Putamen (tissue), 1 donor: ENCODE results near the gene KCP.

Experiments
- DNase-seq: peaks from one replicate; pipeline ENCODE4 v3.0.0-alpha.2; 2016; ENCODE audit warnings: low spot score

Gene KCP

DNA sequence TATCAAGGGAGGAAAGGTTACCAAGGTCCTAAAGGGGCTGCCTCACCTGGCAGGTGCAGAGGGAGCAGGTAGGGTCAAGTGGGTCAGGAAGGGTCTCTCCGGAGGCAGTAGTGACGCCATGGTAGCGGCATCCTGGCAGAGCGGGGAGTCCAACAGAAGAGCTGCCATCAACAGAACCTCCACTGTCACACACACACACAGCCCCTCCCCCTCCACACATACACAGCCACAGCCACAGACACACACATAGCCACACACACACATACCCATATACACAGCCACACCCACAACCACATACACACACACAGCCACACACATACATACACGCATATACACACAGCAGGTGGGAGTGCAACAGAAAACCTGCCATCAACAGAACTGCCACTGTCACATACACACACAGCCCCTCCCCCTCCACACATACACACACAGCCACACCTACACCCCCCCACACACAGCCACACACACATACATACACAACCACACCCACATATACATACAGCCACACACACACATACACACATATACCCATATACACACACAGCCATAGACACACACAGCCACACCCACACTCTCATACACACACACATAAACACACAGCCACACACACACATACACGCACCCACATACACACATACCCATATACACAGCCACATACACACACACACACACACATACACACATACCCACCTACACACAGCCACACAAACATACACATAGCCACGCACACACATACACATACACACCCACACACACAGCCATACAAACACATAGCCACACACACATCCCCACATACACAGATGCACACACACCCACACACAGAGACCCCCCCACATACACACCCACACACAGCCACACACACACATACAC is 23.1 kb downstream of the KCP start:
- no peak for DNase-seq

GRCh38 chr7:128886391-128887168 is 23.9 kb downstream of the KCP start:
- no peak for DNase-seq

DNA sequence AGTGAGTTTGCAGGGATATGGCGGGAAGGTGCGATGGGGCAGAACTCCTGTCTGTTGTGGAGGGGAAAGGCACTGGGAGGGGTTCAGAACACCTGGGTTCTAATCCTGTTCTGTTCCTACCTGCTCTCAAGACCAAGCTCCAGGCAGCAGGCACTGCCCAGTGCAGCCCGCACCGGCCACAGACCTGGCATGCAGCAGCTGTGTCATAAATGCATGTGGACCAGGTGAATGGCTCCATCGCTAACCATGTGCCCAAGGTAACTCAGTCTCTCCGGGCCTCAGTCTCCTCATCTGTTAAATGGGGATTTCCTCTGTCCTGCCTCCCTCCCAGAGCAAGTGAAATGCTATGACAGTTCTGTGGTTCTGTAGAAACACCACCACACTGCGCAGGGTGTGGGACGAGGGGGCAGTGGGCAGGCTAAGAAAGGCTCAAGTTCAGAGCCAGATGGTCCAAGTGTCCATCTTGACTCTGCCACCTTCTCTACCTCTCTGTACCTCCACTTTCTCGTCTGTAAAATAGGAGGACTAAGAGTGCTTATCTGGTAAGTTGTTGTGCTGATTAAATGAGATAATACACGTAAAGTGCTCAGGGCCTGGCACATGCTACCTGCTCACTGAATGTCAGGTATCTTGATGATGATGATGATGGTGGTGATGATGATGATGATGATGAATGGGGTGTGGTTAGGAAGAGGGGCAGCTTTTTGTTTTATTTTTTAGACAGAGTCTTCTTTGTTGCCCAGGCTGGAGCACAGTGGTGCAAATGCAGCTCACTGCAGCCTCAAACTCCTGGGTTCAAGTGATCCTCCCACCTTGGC is 24.9 kb downstream of the KCP start:
- DNase-seq, result no peak

GRCh38 chr7:128884561-128885369 is 25.7 kb downstream of the KCP start:
- no peak for DNase-seq

DNA sequence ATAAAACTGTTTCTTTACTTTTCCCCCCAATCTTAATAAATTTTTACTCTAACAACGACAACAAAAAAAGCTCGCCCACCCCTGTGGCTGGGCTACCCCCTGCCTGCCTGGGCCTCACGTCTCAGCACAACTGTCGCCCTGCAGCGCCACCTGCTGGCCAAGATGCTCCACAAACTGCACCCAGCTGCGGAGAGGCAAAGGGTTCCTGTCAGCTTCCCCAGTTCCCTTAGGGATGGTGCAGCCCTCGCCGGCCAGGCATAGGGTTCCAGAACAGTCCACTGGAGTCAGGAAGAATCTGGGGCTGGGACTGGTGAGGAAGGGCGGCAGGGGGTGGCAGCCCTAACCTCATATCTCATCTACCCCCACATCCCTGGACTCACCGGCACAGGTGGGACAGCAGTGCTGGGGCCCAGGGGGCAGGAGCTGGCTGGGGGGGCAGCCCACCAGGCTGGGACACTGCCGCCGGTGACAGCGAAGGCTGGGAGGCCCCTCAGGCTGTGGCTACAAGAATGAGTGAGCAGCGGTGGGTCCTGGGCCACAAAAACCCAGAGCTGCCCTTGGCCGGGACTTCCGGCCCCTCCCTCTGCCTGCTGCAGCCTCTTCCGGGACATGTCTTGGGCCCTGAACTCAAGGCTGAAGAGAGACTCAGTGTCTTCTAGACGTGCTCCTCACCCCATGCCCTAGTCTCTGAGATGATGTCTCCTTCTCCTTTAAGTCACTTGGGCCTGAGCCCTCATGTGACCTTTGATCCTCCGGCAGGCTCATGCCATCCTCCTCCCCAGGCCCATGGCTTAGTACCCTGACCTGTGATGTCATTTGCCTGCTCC is 26.7 kb downstream of the KCP start:
- DNase-seq, result peak; percentile 55

DNA sequence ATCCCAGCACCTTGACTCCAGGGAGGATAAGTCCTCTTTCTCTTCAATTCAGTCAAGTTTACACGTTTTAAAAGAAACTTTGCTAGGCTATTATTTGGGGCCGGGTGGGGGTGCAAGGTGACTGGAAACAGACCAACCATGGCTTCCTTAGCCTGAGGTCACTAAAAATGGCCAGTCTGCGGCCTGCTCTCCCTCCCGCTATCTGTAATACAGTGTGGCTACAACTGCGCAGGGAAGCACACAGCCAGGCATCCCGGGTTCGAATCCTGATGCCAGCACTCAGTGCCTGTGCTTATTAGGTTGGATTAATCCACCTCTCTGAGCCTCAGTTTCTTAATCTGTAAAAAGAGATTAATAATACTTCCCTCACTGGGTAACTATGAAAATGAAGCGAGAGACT is 28.4 kb downstream of the KCP start:
- no peak for DNase-seq

DNA sequence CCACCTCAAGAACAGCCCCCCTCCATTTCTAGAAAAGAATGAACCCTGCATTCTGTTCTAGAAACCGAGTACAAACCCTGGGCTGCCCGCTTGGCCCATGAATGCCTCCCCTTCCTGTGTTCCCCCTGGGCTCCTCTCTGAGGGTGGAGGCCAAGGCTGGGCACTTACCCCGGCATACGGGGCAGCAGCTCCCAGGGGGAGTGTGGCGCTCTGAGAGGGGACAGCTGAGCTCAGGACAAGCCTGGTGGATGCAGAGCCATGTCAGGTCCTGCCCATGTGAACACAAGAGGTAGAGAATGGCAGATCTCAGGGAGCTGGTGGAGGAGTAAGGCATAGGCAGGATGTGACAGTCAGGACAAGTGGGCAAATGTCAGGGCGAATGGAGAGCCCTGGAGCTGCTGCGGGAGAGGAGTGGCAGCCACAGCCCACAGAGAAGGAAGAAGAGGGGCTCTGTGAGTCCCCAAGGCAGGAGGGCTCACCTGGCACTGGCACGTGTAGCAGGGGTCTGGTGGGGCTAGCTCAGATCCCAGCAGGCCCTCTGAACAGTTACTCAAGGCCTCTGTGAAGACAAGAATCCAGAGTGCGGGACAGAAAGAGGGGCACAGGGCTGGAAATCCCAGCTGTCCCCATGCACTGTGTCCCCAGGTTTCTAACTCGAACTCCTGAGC is 28.9 kb downstream of the KCP start:
- no peak for DNase-seq

- DNase-seq, result no peak
Measured at GRCh38 chr7:128880791-128881457, 29.6 kb downstream of the KCP start.

- peak; percentile 60 for DNase-seq
Measured at GRCh38 chr7:128879939-128880746, 30.4 kb downstream of the KCP start.

DNA sequence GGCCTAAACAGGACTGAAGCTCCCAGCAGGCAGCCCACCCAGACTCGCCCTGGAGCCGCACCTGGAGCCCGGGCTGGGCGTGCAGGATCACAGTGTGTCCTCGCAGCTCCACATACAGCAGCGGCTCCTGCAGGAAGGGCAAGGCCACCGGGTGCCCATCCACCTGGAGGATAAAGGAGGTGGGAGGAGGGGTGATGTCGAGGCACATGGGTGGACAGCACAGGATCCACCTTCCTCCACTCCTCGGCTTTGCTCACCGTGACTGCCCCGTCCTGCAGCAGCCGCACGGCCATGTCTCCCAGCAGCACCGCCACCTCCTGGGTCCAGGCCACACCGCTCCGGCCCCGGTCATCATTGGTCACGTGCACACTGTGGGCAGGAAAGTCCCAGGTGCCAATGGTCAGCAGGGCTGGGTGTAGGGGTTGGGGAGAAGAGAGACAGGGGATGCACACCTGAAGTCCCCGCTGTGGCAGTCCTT is 31.0 kb downstream of the KCP start:
- DNase-seq, result no peak

DNA sequence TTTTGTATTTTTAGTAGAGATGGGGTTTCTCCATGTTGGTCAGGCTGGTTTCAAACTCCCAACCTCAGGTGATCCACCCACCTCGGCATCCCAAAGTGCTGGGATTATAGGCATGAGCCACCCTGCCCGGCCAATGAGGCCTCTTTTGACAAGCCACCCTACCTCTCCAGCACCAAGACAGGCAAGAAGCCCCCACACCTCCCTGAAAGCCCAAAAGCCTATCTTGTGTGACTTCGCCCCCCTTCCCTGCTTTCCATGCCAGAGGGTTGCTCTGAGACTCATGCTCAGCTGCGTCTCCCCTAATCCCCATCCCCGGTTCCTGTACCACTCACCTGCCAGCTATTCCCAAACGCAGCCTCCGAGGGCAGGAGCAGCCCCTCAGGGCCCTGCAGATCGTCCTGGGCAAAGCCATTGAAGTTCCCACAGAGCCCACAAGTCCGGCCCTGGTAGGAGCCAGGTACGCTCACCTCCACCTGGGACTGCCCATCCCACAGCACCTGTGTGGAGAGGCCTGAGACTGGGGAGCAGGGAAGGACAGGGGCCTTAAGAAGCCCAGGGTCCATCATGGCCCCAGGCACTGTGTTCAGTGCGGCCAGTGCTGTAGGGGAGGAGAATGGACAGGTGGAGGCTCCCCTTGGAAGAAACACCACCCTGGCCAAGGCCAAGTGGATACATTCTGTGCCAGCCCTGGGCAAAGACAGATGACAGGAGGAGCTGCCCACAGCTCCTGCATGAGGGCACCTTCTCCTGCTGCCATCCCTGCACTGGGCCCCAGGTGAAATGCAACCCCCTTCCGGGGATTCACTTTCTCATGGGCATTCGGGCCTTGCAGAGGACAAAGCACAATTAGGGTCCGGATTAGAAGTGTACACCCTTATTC is 32.0 kb downstream of the KCP start:
- no peak for DNase-seq

- no peak for DNase-seq
Measured at GRCh38 chr7:128877756-128878120, 32.8 kb downstream of the KCP start.

- DNase-seq, result no peak
Measured at GRCh38 chr7:128876978-128877755, 33.3 kb downstream of the KCP start.

GRCh38 chr7:128876586-128876977 is 33.9 kb downstream of the KCP start:
- no peak for DNase-seq

DNA sequence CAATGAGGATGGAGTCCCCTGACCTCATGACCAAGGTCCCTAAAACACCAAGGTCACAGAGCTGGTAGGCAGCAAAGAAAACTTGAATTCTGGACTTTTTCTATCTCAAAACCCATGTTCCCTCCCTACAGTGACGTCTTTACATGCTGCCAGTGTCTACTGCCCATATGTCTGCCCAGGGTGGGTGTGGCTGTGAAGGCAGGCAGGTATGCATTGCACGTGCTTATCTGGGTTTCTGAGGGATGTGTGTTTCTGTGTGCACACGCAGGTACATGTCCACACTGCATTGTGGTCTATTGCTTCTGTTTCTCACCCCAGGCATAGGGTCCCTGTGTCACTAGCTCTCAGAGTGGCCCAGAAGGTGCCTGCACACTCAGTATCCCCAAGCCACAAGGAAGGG is 34.4 kb downstream of the KCP start:
- DNase-seq, result no peak

DNA sequence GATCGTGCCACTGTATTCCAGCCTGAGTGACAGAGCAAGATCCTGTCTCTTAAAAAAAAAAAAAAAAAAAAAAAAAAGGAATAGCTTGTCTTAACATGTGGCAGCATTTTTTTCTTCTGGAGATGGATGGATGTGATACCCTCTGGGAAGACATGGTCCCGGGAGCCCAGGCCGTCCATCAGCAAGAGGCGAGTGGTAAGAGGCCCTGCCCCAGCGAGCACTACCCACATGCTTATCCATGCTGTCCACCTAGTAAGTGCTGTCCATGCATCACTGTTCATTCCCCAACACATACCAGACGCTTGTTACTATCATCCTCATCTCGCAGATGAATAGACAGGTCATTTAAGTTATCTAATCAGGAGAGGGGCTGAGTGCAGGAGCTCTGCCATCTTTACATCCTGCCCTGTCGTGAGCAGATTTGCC is 35.0 kb downstream of the KCP start:
- no peak for DNase-seq
